ENCODE data around the gene SHC2. TPM values are rescaled to one million over a fixed set of nuclear protein-coding genes. Genes with fewer than 3 reads are reported as not detected.

The SHC2 gene
- total RNA-seq, 2 experiments from 2014 or later, result 0.36 to 0.42 TPM

DNA sequence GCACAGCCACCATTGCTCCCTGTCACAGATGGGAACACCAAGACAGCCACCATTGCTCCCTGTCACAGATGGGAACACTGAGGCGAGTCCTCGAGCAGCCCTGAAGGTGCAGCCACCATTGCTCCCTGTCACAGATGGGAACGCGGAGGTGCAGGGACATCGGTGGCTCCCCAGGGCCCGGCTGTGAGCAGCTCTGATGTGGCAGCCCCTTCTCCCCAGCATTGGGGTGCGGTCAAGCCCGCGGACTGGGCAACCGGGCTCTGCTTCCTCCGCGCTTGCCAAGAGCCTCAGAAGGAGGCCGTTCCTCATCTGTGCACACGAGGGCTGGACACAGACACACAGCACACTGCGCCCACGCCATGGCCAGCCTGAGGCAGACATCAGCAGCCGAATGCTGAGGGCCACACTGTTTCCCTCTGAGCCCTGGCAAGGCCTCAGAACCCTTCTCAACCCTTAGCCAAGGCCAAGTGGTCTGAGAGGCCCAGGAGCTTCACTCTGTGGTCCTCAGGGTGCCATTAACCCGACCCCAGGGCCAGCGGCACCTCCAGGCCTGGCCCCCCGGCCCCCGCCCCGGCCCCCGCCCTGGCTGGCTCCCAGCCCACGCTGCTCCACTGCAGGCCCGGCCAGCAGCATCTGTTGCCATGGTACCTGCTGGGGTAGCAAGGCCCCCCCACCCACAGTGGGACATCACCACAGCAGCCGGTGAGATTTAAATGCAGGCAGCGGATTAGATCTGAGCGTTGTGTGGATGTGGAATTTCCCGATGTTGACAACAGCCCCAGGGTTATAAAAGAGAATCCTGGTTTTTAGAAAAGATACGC is 70.2 kb downstream of the SHC2 start:
- H3K36me3 ChIP-seq (ENCODE audit: insufficient read depth, low read length), result no peaks in the 10 kb centered on the region
- no peaks in the 10 kb centered on the region for H3K36me3 Mint-ChIP-seq (ENCODE audit: low read depth)
- intact Hi-C loops (cut with DNase I, micrococcal nuclease), result no loop called here
- H3K4me3 ChIP-seq (ENCODE audit: low read length), result no peak overlapping the region
- peaks cover 4% of the 10 kb centered on the region for H3K9me3 Mint-ChIP-seq
- H3K9me3 ChIP-seq (ENCODE audit: control insufficient read depth in 1 of 2, insufficient read depth in 1 of 2, low read length in 2 of 2), result peaks cover 0 to 15% of the 10 kb centered on the region in 2 experiments
- no peak for ATAC-seq (ENCODE audit: poor library complexity)
- H3K4me1 Mint-ChIP-seq (ENCODE audit: low read depth), result no peaks in the 10 kb centered on the region
- no peak overlapping the region for H3K27ac Mint-ChIP-seq
- peaks cover 19% of the 10 kb centered on the region for H3K27me3 Mint-ChIP-seq
- ChIA-PET CTCF (no interaction called here), POLR2A (no interaction called here)
- no peaks in the 10 kb centered on the region for H3K4me1 ChIP-seq (ENCODE audit: insufficient read depth, low read length)
- peaks cover 3 to 7% of the 10 kb centered on the region in 2 experiments for H3K27me3 ChIP-seq (ENCODE audit: control insufficient read depth in 1 of 2, insufficient read depth in 2 of 2, low read length in 2 of 2)
- TF ChIP-seq, protein P1, sequence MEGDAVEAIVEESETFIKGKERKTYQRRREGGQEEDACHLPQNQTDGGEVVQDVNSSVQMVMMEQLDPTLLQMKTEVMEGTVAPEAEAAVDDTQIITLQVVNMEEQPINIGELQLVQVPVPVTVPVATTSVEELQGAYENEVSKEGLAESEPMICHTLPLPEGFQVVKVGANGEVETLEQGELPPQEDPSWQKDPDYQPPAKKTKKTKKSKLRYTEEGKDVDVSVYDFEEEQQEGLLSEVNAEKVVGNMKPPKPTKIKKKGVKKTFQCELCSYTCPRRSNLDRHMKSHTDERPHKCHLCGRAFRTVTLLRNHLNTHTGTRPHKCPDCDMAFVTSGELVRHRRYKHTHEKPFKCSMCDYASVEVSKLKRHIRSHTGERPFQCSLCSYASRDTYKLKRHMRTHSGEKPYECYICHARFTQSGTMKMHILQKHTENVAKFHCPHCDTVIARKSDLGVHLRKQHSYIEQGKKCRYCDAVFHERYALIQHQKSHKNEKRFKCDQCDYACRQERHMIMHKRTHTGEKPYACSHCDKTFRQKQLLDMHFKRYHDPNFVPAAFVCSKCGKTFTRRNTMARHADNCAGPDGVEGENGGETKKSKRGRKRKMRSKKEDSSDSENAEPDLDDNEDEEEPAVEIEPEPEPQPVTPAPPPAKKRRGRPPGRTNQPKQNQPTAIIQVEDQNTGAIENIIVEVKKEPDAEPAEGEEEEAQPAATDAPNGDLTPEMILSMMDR (IDR thresholded peaks at IDR 0.05), result no peak
- no peak overlapping the region for H3K4me3 Mint-ChIP-seq
- DNase-seq, result no peak
- no peak overlapping the region for H3K27ac ChIP-seq (ENCODE audit: low read depth in 1 of 2, low read length in 2 of 2)

GRCh38 chr19:389935-390289 is 70.9 kb downstream of the SHC2 start:
- Mint-ChIP-seq H3K4me1 (ENCODE audit: low read depth) (no peaks in the 10 kb centered on the region), H3K9me3 (peaks cover 4% of the 10 kb centered on the region), H3K27me3 (peaks cover 26% of the 10 kb centered on the region), H3K27ac (no peak overlapping the region), H3K36me3 (ENCODE audit: low read depth) (no peaks in the 10 kb centered on the region), H3K4me3 (no peak overlapping the region)
- TF ChIP-seq, protein P1 (IDR thresholded peaks at IDR 0.05), result no peak
- Histone ChIP-seq H3K36me3 (ENCODE audit: insufficient read depth, low read length) (no peaks in the 10 kb centered on the region), H3K4me3 (ENCODE audit: low read length) (no peak overlapping the region), H3K4me1 (ENCODE audit: insufficient read depth, low read length) (no peaks in the 10 kb centered on the region), H3K27me3 (ENCODE audit: control insufficient read depth in 1 of 2, insufficient read depth in 2 of 2, low read length in 2 of 2) (peaks cover 6 to 7% of the 10 kb centered on the region in 2 experiments), H3K9me3 (ENCODE audit: control insufficient read depth in 1 of 2, insufficient read depth in 1 of 2, low read length in 2 of 2) (peaks cover 0 to 12% of the 10 kb centered on the region in 2 experiments), H3K27ac (ENCODE audit: low read depth in 1 of 2, low read length in 2 of 2) (no peak overlapping the region)
- ATAC-seq (ENCODE audit: poor library complexity) (no peak), DNase-seq (no peak)
- POLR2A ChIA-PET, result no interaction called here
- intact Hi-C loops (cut with DNase I, micrococcal nuclease), result no loop called here
- CTCF ChIA-PET, result no interaction called here

- H3K36me3 ChIP-seq (ENCODE audit: insufficient read depth, low read length), result no peaks in the 10 kb centered on the region
- peaks cover 31% of the 10 kb centered on the region for H3K27me3 Mint-ChIP-seq
- H3K27ac Mint-ChIP-seq, result no peak overlapping the region
- H3K9me3 ChIP-seq (ENCODE audit: control insufficient read depth in 1 of 2, insufficient read depth in 1 of 2, low read length in 2 of 2), result peaks cover 0 to 13% of the 10 kb centered on the region in 2 experiments
- H3K4me3 ChIP-seq (ENCODE audit: low read length), result no peak overlapping the region
- no peak for ATAC-seq (ENCODE audit: poor library complexity)
- CTCF ChIA-PET, result no interaction called here
- peaks cover 8 to 9% of the 10 kb centered on the region in 2 experiments for H3K27me3 ChIP-seq (ENCODE audit: control insufficient read depth in 1 of 2, insufficient read depth in 2 of 2, low read length in 2 of 2)
- H3K36me3 Mint-ChIP-seq (ENCODE audit: low read depth), result no peaks in the 10 kb centered on the region
- H3K9me3 Mint-ChIP-seq, result peaks cover 4% of the 10 kb centered on the region
- H3K4me1 ChIP-seq (ENCODE audit: insufficient read depth, low read length), result peaks cover under 1% of the 10 kb centered on the region
- no peak overlapping the region for H3K4me3 Mint-ChIP-seq
- H3K4me1 Mint-ChIP-seq (ENCODE audit: low read depth), result no peaks in the 10 kb centered on the region
- H3K27ac ChIP-seq (ENCODE audit: low read depth in 1 of 2, low read length in 2 of 2), result no peak overlapping the region
- no peak for DNase-seq
- intact Hi-C loops (cut with DNase I, micrococcal nuclease), result no loop called here
- TF ChIP-seq, protein P1 (IDR thresholded peaks at IDR 0.05), result no peak
- POLR2A ChIA-PET, result no interaction called here
These were observed 71.4 kb downstream of the SHC2 start for GRCh38 chr19:389255-389934.

All from CD4-positive, alpha-beta T cell (primary cell).